Measurements from ENCODE around the gene CLIP2. TPM values are rescaled to one million over a fixed set of nuclear protein-coding genes. Genes with fewer than 3 reads are reported as not detected.
A peak's percentile ranks its signal among the peaks of the same experiment; 100 is the strongest.

The CLIP2 gene
- total and polyA plus RNA-seq, 7 donors, result 20.7 to 56.4 (median 23.4) TPM

DNA sequence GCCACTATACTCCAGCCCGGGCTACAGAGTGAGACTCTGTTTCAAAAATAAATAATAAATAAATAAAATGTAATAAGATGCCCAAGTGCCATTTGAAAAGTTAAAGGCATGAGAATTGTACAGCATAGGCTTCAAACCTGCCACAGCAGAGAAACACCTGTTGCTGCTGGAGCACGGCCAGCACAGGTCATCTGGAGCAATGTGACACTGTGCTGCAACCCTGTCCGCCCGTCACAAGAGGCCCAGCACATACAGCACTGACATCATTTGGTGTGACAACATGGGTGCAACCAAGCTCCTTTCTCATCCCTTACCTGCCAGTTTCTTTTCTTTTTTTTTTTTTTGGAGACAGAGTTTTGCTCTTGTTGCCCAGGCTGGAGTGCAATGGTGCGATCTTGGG lies 36.3 kb upstream of the CLIP2 start:
- DNase-seq, result no peak
- TF ChIP-seq EP300 (IDR thresholded peaks at IDR 0.05) (no peak), POLR2AphosphoS5 (IDR thresholded peaks at IDR 0.05) (no peak), POLR2A (IDR thresholded peaks at IDR 0.05) (no peak)
- TF ChIP-seq, protein P1, sequence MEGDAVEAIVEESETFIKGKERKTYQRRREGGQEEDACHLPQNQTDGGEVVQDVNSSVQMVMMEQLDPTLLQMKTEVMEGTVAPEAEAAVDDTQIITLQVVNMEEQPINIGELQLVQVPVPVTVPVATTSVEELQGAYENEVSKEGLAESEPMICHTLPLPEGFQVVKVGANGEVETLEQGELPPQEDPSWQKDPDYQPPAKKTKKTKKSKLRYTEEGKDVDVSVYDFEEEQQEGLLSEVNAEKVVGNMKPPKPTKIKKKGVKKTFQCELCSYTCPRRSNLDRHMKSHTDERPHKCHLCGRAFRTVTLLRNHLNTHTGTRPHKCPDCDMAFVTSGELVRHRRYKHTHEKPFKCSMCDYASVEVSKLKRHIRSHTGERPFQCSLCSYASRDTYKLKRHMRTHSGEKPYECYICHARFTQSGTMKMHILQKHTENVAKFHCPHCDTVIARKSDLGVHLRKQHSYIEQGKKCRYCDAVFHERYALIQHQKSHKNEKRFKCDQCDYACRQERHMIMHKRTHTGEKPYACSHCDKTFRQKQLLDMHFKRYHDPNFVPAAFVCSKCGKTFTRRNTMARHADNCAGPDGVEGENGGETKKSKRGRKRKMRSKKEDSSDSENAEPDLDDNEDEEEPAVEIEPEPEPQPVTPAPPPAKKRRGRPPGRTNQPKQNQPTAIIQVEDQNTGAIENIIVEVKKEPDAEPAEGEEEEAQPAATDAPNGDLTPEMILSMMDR (IDR thresholded peaks at IDR 0.05), result no peak
- intact Hi-C loops (cut with DNase I), result loop anchor here (1.0 to 5.0 kb wide), 3 partner anchors 37 to 119 kb away; no protein-coding TSS in a partner anchor
- 34 to 64% methylated on average over 5 of the region's 5 CpGs for WGBS, 2 donors
- peaks cover 7 to 37% (median 18%) of the 10 kb centered on the region in 4 donors for H3K36me3 ChIP-seq
- peaks cover 0 to 21% (median 16%) of the 10 kb centered on the region in 4 donors for H3K4me1 ChIP-seq
- H3K27me3 ChIP-seq, result no peaks in the 10 kb centered on the region
- H3K4me3 ChIP-seq, result no peak overlapping the region
- no peaks in the 10 kb centered on the region for H3K9me3 ChIP-seq
- no peak overlapping the region for H3K27ac ChIP-seq

DNA sequence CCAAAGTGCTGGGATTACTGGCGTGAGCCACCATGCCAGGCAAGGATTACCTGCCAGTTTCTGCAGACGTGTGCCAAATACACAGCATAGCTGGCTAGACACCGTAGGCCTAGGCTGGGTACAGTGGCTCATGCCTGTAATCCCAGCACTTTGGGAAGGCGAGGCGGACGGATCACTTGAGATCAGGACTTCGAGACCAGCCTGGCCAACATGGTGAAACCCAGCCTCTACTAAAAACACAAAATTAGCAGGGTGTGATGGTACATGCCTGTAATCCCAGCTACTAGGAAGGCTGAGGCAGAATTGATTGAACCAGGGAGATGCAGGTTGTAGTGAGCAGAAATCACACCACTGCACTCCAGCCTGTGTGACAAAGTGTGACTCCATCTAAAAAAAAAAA lies 35.9 kb upstream of the CLIP2 start:
- no peak for DNase-seq
- WGBS, 2 donors, result 57 to 70% methylated on average over 7 of the region's 7 CpGs
- no peaks in the 10 kb centered on the region for H3K9me3 ChIP-seq
- peak overlapping the region in 2 of 4 donors; percentile 90 to 96 for H3K27ac ChIP-seq
- no peak for TF ChIP-seq EP300 (IDR thresholded peaks at IDR 0.05)
- no peak for TF ChIP-seq POLR2A (IDR thresholded peaks at IDR 0.05)
- TF ChIP-seq, protein P1 (IDR thresholded peaks at IDR 0.05), result no peak
- no peak for TF ChIP-seq POLR2AphosphoS5 (IDR thresholded peaks at IDR 0.05)
- H3K4me1 ChIP-seq, result peaks cover 0 to 21% (median 16%) of the 10 kb centered on the region in 4 donors
- peaks cover 7 to 32% (median 16%) of the 10 kb centered on the region in 4 donors for H3K36me3 ChIP-seq
- H3K4me3 ChIP-seq, result peak overlapping the region in 3 of 4 donors; percentile 70 to 90 (median 73)
- no peaks in the 10 kb centered on the region for H3K27me3 ChIP-seq
- intact Hi-C loops (cut with DNase I), result loop anchor here (1.0 to 5.0 kb wide), 3 partner anchors 37 to 119 kb away; no protein-coding TSS in a partner anchor

DNA sequence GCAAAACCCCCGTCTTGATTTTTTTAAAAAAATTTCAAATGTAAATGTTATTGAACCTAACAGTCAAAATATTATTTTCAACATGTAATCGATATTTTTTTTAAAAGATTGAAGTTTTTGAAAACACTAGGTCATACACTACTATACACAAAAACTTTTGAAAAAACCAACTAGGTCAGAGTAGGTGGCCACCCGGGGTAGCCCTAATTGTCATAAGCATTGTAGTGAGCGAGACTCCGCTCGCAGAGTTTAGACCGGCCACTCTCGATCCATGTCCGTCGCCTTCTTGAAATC lies 35.4 kb upstream of the CLIP2 start:
- H3K27me3 ChIP-seq, result no peaks in the 10 kb centered on the region
- peak overlapping the region; percentile 59 to 90 (median 72) for H3K4me3 ChIP-seq
- peaks cover 0 to 21% (median 16%) of the 10 kb centered on the region in 4 donors for H3K4me1 ChIP-seq
- intact Hi-C loops (cut with DNase I), result loop anchor here (1.0 to 5.0 kb wide), 3 partner anchors 37 to 119 kb away; no protein-coding TSS in a partner anchor
- H3K27ac ChIP-seq, result peak overlapping the region; percentile 89 to 96 (median 90)
- H3K9me3 ChIP-seq, result no peaks in the 10 kb centered on the region
- WGBS, 2 donors, result 1% methylated on average over 10 of the region's 10 CpGs
- TF ChIP-seq POLR2AphosphoS5 (IDR thresholded peaks at IDR 0.05), result no peak
- no peak for TF ChIP-seq EP300 (IDR thresholded peaks at IDR 0.05)
- TF ChIP-seq, protein P1 (IDR thresholded peaks at IDR 0.05), result no peak
- no peak for TF ChIP-seq POLR2A (IDR thresholded peaks at IDR 0.05)
- DNase-seq, result no peak
- H3K36me3 ChIP-seq, result peaks cover 7 to 28% (median 12%) of the 10 kb centered on the region in 4 donors

DNA sequence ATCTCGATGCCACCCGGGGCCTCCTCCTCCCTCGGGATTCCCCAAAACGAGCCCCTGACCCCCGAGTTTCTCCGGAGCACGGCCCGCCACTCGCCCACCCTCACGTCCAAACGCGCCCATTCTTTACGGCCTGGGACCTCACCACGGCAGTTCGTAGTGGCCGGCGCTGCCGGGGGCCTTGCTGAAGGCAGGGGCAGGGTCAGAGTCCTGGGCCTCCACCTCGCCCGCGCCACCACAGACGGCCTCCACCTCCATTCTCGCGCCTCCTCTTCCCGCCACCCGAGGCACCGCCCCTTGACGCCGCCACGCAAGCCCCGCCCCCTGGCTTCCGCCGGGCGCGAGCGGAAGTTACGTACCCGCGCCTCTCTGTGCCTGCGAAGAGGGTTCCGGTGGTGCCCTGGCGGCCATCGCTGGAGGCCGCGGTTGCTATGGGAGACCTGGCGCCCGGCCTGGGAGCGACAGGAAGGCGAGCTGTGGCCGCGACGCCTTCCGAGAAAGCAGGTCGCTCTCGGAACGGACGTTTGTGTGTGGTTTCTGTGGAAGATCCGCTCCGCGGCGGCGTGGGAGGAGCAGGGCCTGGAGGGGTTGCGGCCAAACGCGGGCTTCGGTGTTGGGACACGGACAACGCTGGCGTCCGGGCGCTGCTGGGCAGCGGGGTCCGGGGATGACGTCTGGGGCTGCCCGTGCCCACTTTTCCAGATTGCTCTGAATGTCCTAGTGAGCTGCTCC lies 34.9 kb upstream of the CLIP2 start, which contains the start of gene RFC2:
Gene RFC2 (minus strand): TSS at position 271 of the 729 bp plus-strand sequence. CDS start 16 bp downstream, at position 255.
- TF ChIP-seq POLR2A (IDR thresholded peaks at IDR 0.05), result peak; percentile 59 to 70
- peak; percentile 85 to 96 (median 94) for TF ChIP-seq POLR2AphosphoS5 (IDR thresholded peaks at IDR 0.05)
- TF ChIP-seq EP300 (IDR thresholded peaks at IDR 0.05), result peak in 2 of 4 donors; percentile 44 to 70
- TF ChIP-seq, protein P1 (IDR thresholded peaks at IDR 0.05), result peak; percentile 21 to 47 (median 43)
- Histone ChIP-seq H3K27ac (peak within 1 kb of the TSS; percentile 89 to 96 (median 90)), H3K4me3 (peak within 1 kb of the TSS; percentile 59 to 90 (median 72)), H3K9me3 (no peaks in the 10 kb centered on the region), H3K27me3 (no peaks in the 10 kb centered on the region), H3K4me1 (peaks cover 0 to 21% (median 16%) of the 10 kb centered on the region in 4 donors), H3K36me3 (peaks cover 4 to 23% (median 7%) of the 10 kb centered on the region in 4 donors)
- intact Hi-C loops (cut with DNase I), result loop anchor here (5.0 kb wide), 2 partner anchors 77 to 118 kb away; no protein-coding TSS in a partner anchor
- peak; percentile 98 for DNase-seq
- 0% methylated on average over 75 of the region's 75 CpGs for whole genome bisulfite sequencing, 2 donors

Data from sigmoid colon (tissue), 7 donors.